GM12891 (cell line): ENCODE data around the gene CEP83. TPM values are rescaled to one million over a fixed set of nuclear protein-coding genes. Genes with fewer than 3 reads are reported as not detected.

Experiments
- DNase-seq: peaks from one replicate; pipeline ENCODE4 v3.0.0; 2011; ENCODE audit warnings: low spot score; ENCODE audit not compliant: insufficient read length
- FAIRE-seq: peaks from 2 replicates; lab custom pipeline; 2011; peaks lifted over from hg19 to GRCh38; lab: Jason Lieb, UNC
- PAX5 ChIP-seq: IDR thresholded peaks from 2 replicates; pipeline ENCODE4 v1.6.1; 2011; ENCODE audit warnings: low read length, moderate library complexity, mild to moderate bottlenecking; ENCODE audit not compliant: insufficient read depth, severe bottlenecking
- POLR2A ChIP-seq: IDR thresholded peaks from 2 replicates; pipeline ENCODE4 v1.6.1; 2011; ENCODE audit warnings: low read depth, low read length, control low read depth
- POLR2AphosphoS5 ChIP-seq: IDR thresholded peaks from 2 replicates; pipeline ENCODE4 v1.6.1; 2011; ENCODE audit warnings: low read depth, low read length, control low read depth
- POU2F2 ChIP-seq: IDR thresholded peaks from 2 replicates; pipeline ENCODE4 v1.6.1; 2011; ENCODE audit warnings: low read depth, mild to moderate bottlenecking, control low read depth, low read length, moderate library complexity
- SPI1 ChIP-seq: IDR thresholded peaks from 2 replicates; pipeline ENCODE4 v1.6.1; 2011; ENCODE audit warnings: low read depth, low read length, control low read depth
- TAF1 ChIP-seq: IDR thresholded peaks from 2 replicates; pipeline ENCODE4 v1.6.1; 2011; ENCODE audit warnings: low read depth, low read length, control low read depth
- polyA plus RNA-seq: library from polyadenylated mRNA; unstranded; fragments of >200 nt; gene quantifications from one replicate; pipeline ENCODE4 v1.2.1, GENCODE V29; 2012; ENCODE audit warnings: low read depth, missing spikeins, inconsistent platforms; ENCODE audit not compliant: missing spikeins

Gene CEP83, protein sequence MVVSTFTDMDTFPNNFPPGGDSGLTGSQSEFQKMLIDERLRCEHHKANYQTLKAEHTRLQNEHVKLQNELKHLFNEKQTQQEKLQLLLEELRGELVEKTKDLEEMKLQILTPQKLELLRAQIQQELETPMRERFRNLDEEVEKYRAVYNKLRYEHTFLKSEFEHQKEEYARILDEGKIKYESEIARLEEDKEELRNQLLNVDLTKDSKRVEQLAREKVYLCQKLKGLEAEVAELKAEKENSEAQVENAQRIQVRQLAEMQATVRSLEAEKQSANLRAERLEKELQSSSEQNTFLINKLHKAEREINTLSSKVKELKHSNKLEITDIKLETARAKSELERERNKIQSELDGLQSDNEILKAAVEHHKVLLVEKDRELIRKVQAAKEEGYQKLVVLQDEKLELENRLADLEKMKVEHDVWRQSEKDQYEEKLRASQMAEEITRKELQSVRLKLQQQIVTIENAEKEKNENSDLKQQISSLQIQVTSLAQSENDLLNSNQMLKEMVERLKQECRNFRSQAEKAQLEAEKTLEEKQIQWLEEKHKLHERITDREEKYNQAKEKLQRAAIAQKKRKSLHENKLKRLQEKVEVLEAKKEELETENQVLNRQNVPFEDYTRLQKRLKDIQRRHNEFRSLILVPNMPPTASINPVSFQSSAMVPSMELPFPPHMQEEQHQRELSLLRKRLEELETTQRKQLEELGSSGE
- 7.6 TPM for polyA plus RNA-seq

GRCh38 chr12:94459728-94460615 lies at the start of gene CEP83:
TSS of gene CEP83 (minus strand) at chr12:94459867. CDS start at chr12:94412490, 47,377 bp downstream.
- FAIRE-seq (peak; percentile 100), DNase-seq (peak; percentile 90)
- TF ChIP-seq PAX5 (peak; percentile 15), SPI1 (0 out of 2 replicates have a peak, but pooled peaks have one; percentile 36), TAF1 (peak; percentile 44; the same call in 1 of the 2 replicates), POU2F2 (no peak), POLR2A (peak; percentile 71), POLR2AphosphoS5 (peak; percentile 72)

- TF ChIP-seq POU2F2 (no peak), TAF1 (no peak), POLR2AphosphoS5 (no peak), POLR2A (no peak), PAX5 (no peak), SPI1 (no peak)
- FAIRE-seq, result no peak
- DNase-seq, result no peak
Measured at GRCh38 chr12:94509317-94509716, 49.6 kb upstream of the CEP83 start.

DNA sequence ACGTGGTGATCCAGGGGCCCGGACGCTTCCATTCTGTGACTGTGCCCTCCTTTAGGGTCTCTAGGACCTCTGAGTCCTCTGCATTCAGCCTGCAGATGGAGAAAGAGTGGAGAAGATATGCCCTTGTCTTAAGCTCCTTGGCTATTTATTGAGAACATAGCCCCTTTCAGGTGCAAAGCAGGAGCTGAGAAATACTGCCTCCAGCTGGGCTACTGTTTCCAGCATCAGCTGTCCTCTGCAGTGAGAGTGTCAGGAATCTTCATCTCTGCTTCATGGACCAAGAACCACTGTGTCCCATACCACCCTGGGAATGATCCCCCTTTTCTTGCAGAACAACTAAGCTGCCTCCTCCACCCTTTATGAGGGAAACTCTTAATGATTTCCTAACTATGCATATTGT lies 47.8 kb upstream of the CEP83 start:
- FAIRE-seq (no peak), DNase-seq (no peak)
- no peak for TF ChIP-seq SPI1
- TF ChIP-seq POLR2AphosphoS5, result no peak
- no peak for TF ChIP-seq POU2F2
- TF ChIP-seq POLR2A, result no peak
- TF ChIP-seq TAF1, result no peak

DNA sequence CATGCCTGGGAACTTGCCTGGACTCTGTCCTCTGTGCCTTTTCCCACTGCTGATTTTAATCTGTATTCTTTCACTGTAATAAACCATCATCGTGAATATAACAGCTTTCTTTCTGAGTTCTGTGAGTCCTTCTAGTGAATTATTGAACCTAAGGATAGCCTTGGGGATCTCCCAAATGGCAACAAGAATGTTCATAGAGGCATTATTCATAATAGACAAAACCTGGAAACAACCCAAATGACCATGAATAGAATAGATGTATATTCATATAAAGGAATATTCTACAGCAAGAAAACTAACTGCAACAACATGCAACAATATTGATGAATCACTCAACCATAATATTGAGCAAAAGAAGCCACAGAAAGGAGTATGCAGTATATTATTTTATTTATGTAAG lies 44.7 kb upstream of the CEP83 start:
- FAIRE-seq (no peak), DNase-seq (no peak)
- TF ChIP-seq POU2F2, result no peak
- TF ChIP-seq POLR2AphosphoS5, result no peak

DNA sequence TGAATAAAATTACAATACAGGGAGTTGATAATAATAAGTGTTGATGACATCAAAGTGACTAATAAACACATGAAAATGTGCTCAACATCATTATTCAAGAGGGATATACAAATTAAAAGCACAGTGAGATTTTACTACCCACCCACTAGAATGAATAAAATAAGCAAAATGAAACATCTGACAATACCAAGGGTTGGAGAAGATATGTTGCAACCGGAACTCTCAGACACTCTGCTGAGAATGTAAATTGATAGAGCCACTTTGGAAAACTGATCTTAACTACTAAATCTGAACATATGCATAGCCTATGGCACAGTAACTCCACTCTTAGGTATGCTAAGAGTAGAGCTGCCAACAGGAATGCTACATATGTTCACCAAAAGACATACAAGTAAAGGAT lies 44.0 kb upstream of the CEP83 start:
- no peak for TF ChIP-seq SPI1
- no peak for TF ChIP-seq POLR2AphosphoS5
- TF ChIP-seq POU2F2, result no peak
- TF ChIP-seq POLR2A, result no peak
- TF ChIP-seq TAF1, result no peak
- no peak for TF ChIP-seq PAX5
- FAIRE-seq, result no peak

DNA sequence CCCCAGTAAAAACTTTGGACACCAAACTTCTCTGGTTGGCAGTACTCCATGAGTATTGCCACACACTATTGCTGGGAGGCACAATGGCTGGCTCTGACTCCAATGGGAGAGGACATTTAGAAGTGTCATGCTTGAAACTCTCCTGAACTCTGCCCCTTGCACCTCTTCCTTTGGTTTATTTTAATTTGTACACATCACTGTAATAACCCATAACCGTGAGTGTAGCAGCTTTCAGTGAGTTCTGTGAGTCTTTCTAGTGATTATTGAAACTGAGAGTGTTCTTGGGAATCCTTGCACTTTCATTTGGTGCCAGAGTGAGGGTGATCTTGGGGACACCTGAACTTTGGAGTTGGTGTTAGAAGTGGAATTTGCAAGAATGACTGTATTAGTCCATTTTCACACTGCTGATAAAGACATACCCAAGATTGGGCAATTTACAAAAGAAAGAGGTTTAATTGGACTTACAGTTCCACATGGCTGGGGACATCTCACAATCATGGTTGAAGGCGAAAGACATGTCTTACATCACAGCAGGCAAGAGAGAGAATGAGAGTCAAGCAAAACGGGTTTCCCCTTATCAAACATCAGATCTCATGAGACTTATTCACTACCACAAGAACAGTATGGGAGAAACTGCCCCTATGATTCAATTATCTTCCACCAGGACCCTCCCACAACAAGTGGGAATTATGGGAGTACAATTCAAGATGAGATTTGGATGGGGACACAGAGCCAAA lies 41.3 kb upstream of the CEP83 start:
- FAIRE-seq, result peak; percentile 16
- DNase-seq, result no peak

More for the DNA sequence above, 44.0 kb upstream of the CEP83 start:
- DNase-seq, result no peak

DNA sequence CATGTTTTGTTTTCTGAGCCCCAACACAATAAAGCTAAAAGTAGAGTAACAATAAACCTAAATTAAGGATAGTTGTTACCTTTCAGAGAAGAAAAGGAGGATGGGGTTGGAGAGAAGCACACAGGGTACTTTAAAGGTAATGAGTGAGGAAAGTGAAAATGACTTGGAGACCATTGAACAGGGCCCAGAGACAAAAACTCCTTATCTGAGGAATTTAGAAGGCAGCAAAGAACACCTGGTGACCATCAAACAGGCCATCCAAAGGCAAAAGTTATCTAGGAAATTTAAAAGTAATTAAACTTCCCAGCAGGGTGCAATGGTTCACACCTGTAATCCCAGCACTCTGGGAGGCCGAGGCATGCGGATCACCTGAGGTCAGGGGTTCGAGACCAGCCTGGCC lies 39.0 kb upstream of the CEP83 start:
- no peak for TF ChIP-seq SPI1
- no peak for TF ChIP-seq TAF1
- no peak for TF ChIP-seq POU2F2
- no peak for TF ChIP-seq POLR2AphosphoS5
- no peak for TF ChIP-seq PAX5
- no peak for TF ChIP-seq POLR2A
- DNase-seq, result no peak

More for the DNA sequence above, 41.3 kb upstream of the CEP83 start:
- TF ChIP-seq POLR2AphosphoS5 (no peak), TAF1 (no peak), PAX5 (no peak), SPI1 (no peak), POU2F2 (no peak), POLR2A (no peak)

GRCh38 chr12:94498073-94498472 lies 38.4 kb upstream of the CEP83 start:
- no peak for FAIRE-seq
- TF ChIP-seq PAX5, result no peak
- TF ChIP-seq POLR2AphosphoS5, result no peak
- TF ChIP-seq SPI1, result no peak
- TF ChIP-seq POU2F2, result no peak
- TF ChIP-seq TAF1, result no peak
- TF ChIP-seq POLR2A, result no peak
- DNase-seq, result no peak

More for the DNA sequence above, 39.0 kb upstream of the CEP83 start:
- FAIRE-seq, result no peak
